UCSD-AML1 (cell line): ENCODE data around the gene GADD45A.
"Not testable (repeated sequence)": the region's sequence is repeated elsewhere in the genome, so short reads cannot be mapped to it uniquely, and the experiment has no call there.

ENCODE experiments used
- DNase-seq: peaks from one replicate; lab custom pipeline; 2025; ENCODE audit not compliant: unreplicated experiment; lab: John Stamatoyannopoulos, UW

GADD45A gene, protein sequence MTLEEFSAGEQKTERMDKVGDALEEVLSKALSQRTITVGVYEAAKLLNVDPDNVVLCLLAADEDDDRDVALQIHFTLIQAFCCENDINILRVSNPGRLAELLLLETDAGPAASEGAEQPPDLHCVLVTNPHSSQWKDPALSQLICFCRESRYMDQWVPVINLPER

DNA sequence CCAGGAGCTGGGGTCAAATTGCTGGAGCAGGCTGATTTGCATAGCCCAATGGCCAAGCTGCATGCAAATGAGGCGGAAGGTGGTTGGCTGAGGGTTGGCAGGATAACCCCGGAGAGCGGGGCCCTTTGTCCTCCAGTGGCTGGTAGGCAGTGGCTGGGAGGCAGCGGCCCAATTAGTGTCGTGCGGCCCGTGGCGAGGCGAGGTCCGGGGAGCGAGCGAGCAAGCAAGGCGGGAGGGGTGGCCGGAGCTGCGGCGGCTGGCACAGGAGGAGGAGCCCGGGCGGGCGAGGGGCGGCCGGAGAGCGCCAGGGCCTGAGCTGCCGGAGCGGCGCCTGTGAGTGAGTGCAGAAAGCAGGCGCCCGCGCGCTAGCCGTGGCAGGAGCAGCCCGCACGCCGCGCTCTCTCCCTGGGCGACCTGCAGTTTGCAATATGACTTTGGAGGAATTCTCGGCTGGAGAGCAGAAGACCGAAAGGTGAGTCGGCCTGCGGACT lies at the start of gene GADD45A:
Gene GADD45A, plus strand, starts transcription at position 135 of the 491 bp plus-strand sequence. Its CDS starts 294 bp downstream, at position 429.
- peak; percentile 98 for DNase-seq

DNA sequence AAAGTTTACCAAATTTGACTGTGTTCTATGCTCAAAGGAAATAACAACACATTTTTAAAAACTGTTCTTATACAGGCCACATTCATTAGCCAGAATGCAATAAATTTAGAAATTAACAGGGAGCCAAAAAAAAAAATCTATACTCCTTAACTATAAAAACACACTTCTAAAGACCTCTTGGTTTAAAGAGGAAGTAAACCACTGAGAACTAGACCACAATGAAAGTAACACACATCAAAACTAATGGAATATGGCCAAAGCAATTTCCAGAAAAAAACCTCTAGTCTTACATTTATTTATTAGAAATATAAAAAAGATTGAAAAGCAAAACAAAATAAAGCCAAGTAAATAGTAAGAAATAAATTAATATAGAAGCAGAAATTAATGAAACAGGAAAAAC lies 48.9 kb upstream of the GADD45A start:
- DNase-seq: no peak

DNA sequence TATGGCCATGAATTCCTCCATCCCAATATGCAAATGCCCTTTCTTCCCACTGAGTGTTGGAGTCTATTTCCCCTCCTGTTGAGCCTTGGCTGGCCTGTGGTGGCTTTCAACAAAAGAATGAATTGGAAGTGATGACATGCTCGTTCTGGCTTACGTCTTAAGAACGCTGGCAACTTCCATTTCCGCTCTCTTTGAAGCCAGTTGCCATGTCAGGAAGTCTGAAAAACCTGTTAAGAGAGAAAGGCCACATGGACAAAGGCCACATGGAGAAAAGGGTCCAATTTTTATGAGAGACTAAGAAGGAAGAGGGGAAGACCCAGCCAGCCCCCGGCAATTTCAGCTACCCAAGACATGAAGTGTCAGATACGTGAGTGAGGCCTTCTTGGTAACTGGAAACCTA lies 45.6 kb upstream of the GADD45A start:
- DNase-seq: no peak

DNA sequence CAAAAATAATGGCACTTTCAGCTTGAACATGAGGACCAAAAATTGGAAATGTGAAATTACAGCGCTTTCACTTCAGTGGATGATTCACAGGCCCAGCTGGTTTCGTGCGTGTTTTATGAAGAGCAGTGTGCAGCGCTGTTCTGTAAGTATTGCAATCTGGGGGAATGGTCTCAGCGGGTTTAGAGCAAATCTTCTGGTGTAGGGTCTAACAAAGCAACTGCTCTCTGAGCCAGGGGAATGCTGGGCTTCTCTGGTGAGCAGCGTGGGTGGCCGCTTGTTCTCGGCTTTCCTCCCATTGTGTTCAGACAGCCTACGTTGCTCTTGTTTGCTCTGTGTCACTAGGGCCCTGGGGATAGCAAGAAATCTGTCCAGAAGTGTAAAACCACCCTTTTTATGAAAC lies 42.4 kb upstream of the GADD45A start:
- no peak for DNase-seq

DNA sequence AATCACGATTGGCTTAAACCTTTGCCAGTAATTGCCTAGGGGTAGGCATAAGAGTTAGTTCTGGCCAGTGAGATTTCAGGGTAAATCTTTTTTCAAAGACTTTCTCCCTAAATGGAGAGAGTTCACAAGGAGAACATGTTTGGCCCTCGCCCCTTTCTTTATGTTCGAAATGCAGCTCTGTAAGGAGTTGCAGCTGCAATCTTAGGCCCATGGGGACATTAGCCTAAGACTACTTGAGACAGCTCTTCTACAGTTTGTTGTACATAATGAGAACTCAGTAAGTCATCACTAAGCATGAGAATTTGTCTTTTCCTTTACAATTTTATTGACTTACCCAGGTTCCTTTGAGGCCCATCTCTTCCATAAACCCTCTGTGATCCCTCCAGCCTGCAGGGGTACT lies 40.4 kb upstream of the GADD45A start:
- no peak for DNase-seq

DNA sequence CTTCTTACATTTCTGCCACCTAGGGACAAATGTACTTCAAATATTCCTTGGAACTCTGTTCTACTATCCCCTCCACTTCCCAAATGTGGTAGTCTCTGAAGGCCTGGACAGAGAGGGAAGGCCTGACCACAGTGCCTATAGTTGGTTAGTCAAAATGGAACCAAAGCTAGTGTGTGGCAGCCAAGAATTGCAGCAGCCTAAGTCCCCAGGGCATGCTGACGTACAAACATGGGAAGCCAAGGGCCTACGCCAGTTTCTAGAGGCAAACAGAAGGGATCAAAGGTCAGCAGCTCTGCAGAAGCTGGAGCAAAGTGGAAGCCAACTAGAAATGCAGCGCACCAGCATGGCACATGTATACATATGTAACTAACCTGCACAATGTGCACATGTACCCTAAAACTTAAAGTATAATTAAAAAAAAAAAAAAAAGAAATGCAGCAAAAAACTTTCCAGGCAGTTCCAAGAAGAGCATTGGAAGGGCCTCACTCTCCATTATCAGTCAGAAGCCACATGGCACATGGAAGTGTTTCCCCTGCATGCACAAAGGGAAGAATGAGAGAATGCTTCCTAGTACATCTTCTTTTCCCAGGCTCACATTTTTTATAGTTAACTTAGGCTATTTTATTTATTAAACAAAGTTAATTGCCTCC lies 39.4 kb upstream of the GADD45A start:
- DNase-seq: no peak

DNA sequence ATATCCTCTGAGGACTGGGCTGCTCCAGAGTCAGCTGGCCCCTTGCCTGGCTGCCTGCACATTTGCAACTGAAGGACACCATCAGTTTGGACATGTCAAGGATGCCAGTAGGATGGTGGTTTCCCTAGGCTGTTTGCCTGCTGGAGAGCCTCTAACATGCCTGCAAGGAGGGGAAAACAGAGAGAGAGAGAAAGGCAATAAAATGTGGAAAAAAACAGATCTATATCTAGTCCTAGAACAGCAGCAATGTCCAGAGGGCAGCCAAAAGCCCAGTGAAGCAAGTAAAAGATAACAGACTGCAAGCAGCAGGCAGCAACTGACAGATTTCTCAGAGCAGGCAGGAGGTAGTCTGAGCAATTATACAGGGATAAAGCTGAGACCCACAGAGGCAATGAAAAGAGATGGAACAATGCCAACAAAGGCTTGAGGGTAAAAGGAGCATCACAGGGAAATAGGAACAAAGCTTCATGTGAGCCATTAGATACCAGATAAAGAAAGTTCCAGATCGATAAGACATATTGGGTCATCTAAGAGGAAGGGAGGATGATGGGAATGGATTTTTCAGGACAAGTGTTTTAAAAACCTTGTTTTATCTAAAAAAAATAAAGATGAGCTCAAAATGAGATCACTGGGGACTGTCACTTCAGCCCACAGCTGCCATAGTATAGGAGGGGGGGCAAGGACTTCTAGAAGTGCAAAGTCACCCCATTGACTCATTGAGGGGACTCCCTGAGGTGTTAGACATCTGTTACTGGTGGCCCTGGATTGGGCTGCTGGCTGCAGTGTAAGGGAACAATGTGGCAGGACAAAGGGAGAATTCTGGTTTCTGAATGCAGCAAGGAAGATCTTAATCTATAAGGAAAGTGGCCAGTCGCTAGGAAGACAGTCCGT lies 38.6 kb upstream of the GADD45A start:
- no peak for DNase-seq

DNA sequence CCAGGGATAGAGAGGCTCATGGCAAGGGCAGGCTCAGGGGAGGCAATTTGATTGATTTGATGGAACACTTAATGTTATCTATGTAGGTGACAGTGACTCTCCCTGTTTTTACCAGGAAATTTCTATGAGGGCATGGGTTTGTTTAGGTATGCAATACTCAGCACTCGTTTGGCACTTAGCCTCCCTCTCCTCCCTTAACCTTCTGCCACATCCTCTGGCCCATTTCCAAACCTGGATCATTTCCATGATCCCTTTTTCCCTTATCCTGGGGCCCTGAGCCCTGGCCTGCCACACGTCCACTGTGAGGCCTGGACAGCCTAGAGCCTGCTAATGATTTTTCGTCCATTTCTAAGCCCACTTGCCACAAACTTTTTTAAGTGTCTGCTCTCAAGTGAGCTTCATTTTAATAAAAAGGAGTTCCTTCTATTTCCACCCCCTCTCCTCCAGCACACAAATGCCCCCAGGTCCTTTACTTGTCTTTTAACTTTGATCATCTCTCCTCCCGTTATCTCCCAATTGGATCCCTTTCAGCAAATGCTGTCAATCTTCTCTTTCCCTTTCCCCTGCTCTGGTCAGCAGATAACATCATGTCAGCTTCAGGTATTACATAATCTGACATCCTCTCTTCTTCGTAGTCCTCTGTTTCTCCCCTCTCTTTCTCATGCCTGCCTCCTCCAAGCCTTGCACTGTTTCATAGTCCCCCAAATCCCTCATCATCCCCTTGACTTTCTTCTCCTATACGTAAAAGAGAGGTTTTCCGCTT lies 37.8 kb upstream of the GADD45A start:
- DNase-seq: no peak

DNA sequence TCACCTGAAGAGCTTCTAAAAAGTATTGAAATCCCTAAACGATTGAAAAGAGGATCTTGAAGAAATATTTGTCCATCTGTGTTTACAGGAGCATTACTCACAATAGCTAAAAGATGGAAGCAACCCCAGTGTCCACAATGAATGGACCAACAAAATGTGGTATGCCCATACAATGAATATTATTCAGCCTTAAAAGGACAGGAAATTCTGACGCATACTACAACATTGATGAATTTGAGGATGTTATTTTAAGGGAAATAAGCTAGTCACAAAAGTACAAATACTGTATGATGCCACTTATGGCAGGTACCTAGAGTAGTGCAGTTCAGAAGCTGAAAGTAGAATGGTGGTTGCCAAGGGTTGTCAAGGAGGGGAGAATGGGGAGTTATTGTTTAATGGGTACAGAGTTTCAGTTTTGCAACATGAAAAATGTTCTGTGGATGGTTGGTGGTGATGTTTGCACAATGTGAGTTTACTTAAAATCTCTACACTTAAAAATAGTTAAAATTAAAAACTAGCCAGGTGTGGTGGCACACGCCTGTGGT lies 37.1 kb upstream of the GADD45A start:
- DNase-seq: no peak

DNA sequence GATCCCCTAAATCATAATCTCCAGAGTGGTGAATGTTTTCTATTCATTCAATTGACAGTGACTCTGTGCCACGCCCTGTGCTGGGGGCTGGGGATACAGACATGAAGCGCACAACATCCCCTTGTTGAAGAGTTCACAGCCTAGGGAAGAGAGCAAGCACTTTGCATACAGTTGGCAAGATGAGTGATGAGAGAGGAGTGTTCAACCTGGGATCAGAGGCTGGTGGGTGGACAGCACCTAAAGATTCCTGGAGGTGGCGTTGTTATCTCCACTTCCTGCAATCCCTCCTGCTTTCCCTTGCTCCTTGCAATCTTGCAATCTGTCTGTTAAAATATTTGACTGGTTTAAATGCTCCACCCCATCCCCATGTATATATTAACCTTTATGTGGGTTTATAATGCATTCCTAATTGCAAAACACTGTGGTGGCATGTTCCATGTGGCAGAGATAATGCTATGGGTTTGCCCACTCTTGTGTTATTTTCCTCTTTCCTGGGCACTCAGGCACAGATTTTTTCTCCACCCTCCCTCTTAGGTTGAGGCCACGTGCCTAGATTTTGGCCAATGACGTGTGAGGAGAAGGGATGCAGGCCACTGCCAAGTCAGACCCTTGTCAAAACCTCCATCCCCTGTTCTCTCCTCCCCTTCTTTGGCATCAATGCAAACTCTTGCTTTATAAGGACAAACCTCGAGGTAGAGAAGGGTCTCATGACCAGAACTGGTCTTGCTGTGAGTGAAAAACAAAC lies 36.2 kb upstream of the GADD45A start:
- DNase-seq: no peak

DNA sequence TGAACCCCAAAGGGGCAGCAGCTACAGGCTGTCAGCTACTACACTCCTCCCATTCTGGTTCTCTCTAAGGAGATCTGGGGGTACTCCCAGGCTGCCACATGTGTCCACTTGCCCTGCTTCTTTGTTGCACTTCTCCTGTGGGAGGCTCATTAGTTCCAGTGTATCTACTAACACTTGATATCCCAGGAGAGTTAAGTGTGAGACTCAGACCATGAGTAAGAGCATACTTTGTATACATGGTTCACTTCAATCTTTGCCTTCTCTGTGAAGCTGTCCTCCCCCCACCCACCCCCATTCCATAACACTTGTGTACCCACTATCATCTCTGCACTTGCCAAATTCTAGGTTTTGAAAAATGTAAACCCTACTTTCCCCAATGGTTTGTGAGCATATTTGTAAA lies 34.9 kb upstream of the GADD45A start:
- no peak for DNase-seq

DNA sequence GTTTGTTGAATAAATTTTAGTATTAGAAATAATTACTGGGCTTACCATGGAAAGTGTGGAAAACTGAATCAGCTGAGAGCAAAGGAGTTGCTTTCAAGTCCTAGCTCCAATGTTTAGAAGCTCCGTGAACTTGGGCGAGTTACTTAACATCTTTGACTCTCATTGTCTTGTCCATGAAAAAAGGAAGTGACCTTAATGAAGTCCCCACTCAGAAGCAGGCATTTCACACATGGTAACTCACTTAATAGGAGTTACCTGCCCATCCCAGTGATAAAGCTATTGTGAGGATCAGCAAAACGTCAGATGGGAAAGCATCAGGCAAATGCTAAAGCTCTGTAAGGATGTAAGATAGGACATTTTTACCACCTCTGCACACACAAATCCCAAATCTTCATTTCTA lies 34.0 kb upstream of the GADD45A start:
- no peak for DNase-seq

DNA sequence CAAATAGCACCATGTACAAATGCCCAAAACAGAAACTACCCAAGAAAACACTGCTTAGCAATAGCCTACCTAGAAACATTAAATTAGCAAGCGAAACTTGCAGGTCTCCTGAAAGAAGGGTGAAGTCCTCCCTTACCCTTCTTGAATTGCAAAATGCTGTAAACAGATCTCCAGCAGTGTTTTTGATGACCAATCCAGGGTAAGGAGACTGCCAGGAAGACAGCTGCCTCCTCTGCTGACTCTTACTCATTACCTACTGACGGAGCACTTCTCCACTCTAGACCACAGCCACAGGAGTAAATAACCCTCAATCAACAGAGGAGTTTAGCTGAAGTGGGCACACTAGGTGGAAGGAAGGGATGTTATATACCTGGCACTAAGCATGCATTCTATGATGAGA lies 32.2 kb upstream of the GADD45A start:
- no peak for DNase-seq

DNA sequence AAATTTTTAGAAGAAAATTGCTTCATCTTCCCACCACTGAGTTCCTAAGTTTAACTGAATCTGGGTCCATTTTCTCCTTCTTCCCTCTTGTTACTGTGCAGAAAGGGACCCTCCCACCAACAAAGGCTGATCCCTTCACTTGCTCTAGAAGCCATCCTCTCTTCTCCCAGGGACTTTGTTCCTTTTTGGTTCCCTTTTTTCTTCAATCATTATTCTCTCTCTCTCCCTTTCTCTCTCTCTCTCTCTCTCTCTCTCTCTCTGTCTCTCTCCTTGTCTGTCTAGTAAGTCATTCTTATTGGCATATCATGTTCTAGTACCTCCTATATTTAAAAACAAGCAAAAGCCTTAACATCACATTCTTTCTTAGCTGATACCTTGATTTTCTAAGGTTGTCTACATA lies 31.7 kb upstream of the GADD45A start:
- DNase-seq: no peak

DNA sequence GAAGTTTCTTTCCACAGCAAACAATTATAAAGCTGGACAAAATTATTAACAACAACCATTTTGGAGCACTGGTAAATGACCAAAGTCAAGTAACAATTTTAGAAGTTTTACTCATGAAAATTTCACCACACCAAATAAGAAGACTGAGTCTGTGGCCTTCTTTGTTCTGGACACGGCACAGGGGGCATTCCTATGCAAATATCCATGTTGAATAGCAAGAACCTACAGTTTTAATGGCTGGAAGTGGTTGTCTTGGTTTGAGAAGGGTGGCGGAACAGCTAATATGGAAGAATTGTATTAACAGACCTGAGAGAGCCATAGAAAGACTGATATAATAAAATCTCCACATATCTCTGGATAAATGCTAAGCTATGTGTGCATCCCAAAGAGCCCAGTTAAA lies 29.4 kb upstream of the GADD45A start:
- DNase-seq: no peak

DNA sequence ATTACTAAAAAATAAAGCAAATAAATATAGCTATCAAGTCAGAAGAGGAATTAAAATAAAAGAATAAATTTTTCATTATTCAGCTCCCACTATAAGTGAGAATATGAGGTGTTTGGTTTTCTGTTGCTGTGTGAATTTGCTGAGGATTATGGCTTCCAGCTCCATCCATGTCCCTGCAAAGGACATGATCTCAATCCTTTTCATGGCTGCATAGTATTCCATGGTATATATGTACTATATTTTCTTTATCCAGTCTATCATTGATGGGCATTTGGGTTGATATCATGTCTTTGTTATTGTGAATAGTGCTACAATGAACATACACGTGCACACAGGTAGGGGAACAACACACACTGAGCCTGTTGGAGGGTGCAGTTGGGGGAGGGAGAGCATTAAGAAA lies 27.8 kb upstream of the GADD45A start:
- not testable (repeated sequence) for DNase-seq

DNA sequence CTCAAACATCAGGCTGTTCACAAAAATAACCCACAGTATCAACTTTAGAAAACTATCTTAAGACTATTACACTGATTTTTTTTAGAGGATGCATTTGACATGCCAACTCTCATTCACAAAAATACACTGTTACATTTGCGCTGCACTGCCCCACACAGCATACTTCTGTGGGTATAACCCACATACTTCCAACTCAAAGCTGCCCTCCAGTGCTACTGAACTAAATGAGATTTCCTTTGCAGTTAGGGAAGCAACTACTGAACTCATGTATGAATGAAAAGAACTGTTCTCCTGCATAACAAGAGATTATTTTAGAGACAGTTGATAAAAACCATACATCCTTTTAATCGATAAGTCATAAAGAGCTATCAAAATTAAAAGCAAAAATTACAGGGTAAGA lies 25.8 kb upstream of the GADD45A start:
- no peak for DNase-seq

DNA sequence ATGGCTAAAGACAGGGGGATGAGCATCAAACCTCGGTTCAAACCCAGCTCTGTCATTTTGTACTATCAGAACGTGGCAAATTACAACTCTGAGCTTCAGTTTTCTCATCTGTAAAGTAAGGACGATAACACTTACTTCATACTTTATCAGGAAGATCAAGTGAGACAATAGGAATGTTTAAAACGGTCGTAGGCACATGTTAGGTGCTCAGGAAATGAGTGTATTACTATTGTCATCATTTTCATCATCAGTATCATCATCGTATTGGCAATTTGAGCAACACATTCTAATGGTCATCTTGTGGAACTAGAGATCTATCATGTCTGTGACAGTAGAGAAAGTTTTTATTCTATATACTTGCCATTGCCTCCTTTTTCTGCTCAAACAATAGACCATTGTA lies 22.1 kb upstream of the GADD45A start:
- no peak for DNase-seq

DNA sequence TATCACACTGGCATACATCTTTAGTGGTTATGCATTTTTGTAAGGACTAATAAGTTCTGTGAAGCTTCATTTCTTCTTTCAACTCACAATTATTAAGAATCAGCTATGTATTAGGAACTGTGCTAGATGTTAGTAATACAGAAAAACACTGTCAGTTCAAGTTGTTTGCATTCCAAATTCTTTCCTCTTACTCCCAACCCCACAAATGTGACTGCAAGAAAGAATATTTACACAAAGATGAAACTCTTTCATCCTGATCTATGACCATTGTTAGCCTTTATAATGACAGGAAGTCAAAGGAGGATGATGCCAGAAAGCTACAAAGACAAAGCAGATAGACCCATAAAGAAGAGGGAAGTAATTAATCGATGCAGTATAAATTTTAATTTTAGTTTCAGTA lies 21.0 kb upstream of the GADD45A start:
- DNase-seq: no peak

DNA sequence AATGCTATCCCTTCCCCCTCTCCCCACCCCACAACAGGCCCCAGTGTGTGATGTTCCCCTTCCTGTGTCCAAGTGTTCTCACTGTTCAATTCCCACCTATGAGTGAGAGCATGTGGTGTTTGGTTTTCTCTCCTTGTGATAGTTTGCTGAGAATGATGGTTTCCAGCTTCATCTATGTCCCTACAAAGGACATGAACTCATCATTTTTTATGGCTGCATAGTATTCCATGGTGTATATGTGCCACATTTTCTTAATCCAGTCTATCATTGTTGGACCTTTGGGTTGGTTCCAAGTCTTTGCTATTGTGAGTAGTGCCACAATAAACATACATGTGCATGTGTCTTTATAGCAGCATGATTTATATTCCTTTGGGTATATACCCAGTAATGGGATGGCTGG lies 19.7 kb upstream of the GADD45A start:
- not testable (repeated sequence) for DNase-seq
